HG02610 (cell line): ENCODE results near the gene NPR3.
"Not testable (repeated sequence)": the region's sequence is repeated elsewhere in the genome, so short reads cannot be mapped to it uniquely, and the experiment has no call there.

ENCODE experiments used
- ATAC-seq: cut with Tn5 transposase; IDR thresholded peaks from one replicate; pipeline ENCODE4 v1.9.1; 2021; ENCODE audit warnings: mild to moderate bottlenecking, moderate library complexity; ENCODE audit not compliant: unreplicated experiment

Gene NPR3

GRCh38 chr5:32760091-32760509, 49.0 kb downstream of the NPR3 start:
- ATAC-seq: no peak

GRCh38 chr5:32765266-32765665, 54.1 kb downstream of the NPR3 start:
- no peak for ATAC-seq

- ATAC-seq: no peak
These were observed 56.9 kb downstream of the NPR3 start for GRCh38 chr5:32767948-32768467.

DNA sequence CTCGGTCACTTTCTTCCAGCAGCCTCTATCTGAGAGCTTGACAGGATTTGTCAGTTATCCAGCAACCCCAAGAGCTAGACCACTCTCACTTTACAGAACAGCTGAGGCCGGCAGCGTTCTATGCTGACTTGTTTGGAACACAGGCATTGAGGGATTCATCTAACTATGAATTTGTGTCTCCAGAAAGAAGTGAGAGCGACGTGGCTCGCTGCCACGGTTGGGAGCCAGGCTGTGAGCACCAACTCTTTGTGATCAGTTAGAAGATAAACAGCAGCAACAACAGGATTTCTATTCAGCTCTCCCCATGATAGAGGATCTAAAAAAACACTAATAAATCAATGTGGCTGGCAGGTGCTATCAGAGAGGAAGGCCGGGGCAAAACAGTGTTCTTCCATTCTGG, 58.6 kb downstream of the NPR3 start:
- no peak for ATAC-seq

DNA sequence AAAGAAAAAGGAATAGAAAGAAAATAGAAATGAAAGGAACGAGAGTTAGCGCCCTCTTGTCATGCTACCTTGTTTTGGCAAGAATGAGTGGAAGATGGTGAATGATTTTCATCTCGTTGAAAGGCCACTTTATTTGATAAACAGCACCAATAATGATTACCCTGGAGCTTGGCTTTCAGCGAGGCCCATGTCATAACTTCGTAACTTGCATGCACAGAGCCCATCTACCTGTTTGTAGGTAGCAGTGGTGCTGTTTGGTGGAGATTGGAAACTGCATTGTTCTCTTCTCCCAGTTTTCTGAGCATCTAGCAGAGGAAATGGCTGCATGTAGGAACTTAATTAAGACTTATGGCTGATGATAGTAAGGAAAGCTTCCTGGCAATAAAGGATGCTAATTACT, 59.3 kb downstream of the NPR3 start:
- no peak for ATAC-seq

GRCh38 chr5:32771037-32771436, 59.9 kb downstream of the NPR3 start:
- ATAC-seq: no peak

- ATAC-seq: no peak
These were observed 62.8 kb downstream of the NPR3 start for GRCh38 chr5:32773944-32774343.

DNA sequence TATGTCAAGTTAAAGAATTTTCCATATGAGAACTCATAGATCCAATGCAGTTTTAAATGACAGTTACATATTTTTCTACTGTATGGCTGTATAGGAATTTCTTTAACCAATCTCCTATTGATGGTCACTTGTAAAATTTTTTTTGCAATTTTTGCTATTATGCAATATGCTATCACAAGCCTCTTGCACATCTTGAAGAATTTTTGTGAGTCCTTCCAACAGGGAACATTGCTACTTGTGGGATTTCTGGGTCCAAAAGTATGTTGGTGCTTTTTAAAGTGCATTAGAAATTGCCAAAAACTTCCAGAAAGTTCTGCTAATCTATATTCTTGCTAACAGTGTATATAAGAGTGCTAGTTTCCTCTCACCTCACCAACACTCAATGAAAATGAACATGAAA, 65.1 kb downstream of the NPR3 start:
- no peak for ATAC-seq

DNA sequence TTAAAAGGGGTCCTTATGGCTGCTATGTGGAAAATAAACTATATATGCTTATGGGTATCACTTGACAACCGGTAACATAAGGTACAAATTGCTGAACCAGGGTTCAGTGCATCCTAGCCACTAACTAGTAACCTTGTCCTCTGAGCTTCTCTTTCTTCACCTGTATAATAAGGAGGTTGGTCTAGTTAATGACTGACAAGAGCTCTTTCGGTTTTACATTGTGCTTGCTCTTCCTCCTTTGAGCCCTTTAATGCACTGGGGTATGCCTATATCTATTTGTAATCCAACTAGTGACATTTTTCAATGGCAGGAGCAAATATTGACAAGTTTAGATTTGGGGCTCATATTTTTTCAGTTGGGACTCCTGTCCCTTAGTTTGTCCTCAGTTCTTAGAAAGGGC, 66.1 kb downstream of the NPR3 start:
- ATAC-seq: no peak

DNA sequence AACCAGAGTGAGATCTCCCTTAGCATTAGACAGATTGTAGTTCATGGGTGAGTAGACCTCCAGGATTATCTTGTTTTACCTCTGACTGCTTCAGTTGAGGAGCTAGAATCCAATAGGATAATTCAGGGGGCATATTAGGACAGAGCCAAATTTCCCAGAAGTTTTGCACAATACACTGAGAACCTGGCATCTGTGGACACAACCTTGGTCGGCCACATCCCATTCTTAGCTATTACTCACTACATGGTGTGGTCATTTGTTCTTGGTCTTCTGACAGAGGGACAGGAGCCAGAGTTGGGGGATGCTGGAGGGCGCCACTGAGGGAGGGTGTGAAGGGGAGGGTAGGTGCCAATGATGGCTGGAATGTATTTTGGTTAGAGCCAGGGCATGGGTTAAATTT, 66.6 kb downstream of the NPR3 start:
- ATAC-seq: no peak

GRCh38 chr5:32778403-32778802, 67.3 kb downstream of the NPR3 start:
- ATAC-seq: no peak

GRCh38 chr5:32779754-32780415, 68.8 kb downstream of the NPR3 start:
- no peak for ATAC-seq

DNA sequence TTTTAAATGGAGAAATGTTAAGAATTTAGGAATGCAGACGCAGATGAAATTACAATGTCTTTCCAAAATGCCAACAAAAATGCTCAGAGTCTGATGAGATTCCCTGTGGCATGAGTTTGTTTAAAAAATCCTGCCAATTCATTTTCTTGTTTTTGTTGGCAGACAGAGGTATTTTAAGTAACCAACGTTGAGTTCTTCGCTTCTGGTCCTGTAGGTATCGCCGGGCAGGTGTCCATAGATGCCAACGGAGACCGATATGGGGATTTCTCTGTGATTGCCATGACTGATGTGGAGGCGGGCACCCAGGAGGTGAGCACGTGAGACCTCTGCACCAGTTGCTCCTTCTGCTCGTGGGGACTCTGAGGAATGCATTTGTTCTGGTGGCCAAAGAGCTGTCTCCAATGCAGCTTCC, 69.4 kb downstream of the NPR3 start:
- ATAC-seq: no peak

- ATAC-seq: no peak
These were observed 72.5 kb downstream of the NPR3 start for GRCh38 chr5:32783661-32784060.

GRCh38 chr5:32785611-32786254, 74.6 kb downstream of the NPR3 start:
- no peak for ATAC-seq

DNA sequence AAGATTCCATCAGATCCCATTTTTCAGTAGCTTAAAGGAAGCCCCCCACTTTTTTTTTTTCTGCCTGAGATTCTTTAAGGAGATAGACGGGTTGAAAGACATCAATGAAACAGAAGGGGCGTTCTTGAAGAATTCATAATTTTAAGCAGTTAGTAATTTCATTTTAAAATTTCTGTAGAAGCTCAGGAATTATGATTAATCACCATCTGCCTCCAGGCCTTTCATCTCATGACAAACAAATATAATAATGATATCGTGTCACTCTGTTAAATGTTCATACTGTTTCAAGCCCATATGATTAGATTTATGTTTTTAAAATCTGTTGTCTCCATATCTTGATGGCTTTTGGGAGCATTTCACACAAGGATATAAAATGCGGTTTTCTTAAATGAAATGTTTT, 75.2 kb downstream of the NPR3 start:
- no peak for ATAC-seq

- no peak for ATAC-seq
These were observed 79.4 kb downstream of the NPR3 start for GRCh38 chr5:32790411-32790951.

DNA sequence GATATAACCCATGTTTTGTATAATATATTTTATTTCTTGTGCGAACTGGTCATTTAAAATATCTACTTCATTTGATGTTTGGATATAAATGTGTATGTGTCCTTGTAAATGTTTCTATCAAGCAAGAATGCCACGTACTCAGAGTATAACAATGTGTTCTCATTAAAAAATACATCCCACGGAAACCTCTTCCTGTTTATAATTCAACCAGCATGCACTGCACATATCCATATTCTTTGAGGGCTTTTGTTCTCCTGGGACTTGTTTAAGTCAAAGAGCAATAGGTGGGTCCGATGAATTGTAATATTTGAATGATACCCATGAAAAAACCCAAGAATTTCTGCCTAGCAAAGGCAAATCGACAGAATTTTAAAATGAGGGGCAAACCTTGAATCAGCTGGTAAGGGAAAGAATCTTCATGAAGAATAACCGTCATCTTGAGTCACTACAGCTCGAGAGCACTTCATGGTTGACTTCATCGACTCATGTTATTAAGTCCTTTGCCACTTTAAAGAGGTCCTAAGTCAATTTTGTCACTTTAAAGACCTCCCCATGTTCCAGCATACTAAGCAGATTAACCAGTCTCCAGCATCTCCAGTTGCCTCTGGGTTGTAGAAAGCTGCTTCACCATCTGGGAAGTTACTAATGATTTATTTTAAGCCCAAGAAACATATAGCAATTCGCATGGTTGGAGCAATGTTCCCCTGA, 80.6 kb downstream of the NPR3 start:
- no peak for ATAC-seq

DNA sequence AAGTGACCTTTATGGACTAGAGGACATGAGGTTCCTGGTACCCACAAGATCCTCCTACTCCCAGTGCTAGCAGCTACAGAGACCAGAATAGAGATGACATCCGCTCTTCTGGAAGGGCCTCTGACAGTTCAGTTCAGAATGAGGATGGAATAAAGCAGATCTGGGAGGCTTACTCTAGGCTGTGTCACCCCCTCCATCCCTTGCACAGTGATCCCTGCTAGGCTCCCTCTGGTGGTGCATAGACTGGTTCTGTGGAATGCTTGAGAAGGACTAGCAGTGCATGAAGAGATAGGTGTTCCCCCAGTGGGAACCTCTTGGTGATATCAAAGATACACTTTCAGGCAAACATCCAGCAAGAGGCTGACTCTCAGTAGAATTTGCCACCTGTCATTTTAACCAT, 83.0 kb downstream of the NPR3 start:
- no peak for ATAC-seq

DNA sequence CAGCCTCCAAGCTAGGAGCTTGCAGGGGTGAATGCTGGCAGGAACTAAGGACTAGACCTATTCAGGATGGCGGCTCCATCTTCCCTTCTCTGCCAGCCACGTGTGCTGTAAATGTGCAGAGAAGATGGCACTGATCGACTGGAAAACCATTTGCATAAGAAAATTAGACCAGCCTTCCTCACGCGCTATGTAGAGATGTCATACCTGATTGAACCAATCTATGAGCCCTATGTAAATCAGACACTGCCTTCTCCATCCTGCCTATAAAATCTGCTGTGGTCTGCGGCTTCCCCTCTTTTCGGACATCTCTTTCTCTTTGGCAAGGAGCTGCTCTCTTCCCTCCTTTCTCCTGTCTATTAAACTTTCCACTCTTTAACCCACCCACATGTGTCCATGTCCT, 91.6 kb downstream of the NPR3 start:
- ATAC-seq: no peak

DNA sequence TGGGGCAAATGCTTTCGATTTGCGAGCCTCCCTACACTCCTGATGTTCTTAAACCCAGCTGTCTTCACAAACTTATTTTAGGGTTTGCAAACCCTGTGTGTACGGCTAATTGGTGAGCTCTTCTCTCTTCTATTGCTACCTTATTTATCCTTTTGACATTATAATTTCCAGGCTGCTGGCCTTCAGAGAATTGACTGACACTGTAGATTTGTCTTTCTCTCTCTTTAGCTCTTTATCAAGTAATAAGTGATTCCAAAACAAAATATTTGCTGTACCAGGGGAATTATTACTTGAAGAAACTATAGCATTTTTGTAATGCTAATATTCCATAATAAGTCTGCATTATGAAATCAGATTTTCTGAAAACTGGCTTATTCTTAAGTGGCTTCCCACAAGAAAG, 92.5 kb downstream of the NPR3 start:
- no peak for ATAC-seq

DNA sequence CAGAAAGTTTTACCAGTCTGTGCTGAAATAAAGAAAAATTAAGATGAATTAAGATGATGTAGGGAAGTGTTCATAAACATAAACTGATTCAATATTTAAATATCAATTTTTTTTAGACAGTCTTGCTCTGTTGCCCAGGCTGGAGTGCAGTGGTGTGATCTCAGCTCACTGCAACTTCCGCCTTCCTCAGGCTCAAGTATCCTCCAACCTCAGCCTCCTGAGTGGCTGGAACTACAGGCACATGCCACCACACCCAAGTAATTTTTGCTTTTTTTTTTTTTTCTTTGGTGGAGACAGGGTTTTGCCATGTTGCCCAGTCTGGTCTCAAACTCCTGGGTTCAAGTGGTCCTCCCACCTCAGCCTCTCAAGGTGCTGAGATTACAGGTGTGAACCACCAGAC, 94.3 kb downstream of the NPR3 start:
- not testable (repeated sequence) for ATAC-seq
